ENCODE data around the gene NEK9. TPM values are rescaled to one million over a fixed set of nuclear protein-coding genes. Genes with fewer than 3 reads are reported as not detected.

NEK9 gene
- total and polyA plus RNA-seq, 2 donors (not counting 3 experiments of a cell fraction or from before 2014, with no cell fraction given): 22.1 to 65.1 TPM

DNA sequence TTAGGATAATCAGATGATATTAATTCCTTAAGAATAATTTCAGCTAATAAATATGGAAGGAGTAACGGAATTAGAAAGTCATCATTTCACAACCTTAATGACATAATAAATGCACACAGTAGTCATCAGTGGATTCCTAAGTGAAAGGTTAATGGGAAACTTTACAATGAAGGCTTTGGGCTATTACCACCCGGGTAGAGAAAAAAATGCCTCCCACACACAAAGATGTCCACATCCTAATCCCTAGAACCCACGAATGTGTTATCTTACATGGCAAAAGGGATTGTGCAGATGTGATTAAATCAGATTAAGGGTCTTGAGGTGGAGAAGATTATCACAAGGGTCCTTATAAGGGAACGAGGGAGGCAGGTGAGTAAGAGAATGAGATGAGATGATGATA, 43.9 kb upstream of the NEK9 start:
- TF ChIP-seq, protein P1, sequence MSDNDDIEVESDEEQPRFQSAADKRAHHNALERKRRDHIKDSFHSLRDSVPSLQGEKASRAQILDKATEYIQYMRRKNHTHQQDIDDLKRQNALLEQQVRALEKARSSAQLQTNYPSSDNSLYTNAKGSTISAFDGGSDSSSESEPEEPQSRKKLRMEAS (IDR thresholded peaks at IDR 0.05; ENCODE audit: insufficient read depth, insufficient read length): no peak
- TF ChIP-seq GATA2 (IDR thresholded peaks at IDR 0.05; ENCODE audit: insufficient read depth, insufficient read length, low read depth, low read length) (no peak), FOS (IDR thresholded peaks at IDR 0.05; ENCODE audit: borderline replicate concordance, insufficient read depth, low read length) (no peak), POLR2A (IDR thresholded peaks at IDR 0.05; ENCODE audit: low read depth, low read length) (no peak), EZH2 (IDR thresholded peaks at IDR 0.05; ENCODE audit: borderline replicate concordance, low read depth, low read length, severe bottlenecking) (no peak), POLR2AphosphoS5 (IDR thresholded peaks at IDR 0.05; ENCODE audit: insufficient read depth, low read depth, low read length) (no peak)
- TF ChIP-seq, protein P2, sequence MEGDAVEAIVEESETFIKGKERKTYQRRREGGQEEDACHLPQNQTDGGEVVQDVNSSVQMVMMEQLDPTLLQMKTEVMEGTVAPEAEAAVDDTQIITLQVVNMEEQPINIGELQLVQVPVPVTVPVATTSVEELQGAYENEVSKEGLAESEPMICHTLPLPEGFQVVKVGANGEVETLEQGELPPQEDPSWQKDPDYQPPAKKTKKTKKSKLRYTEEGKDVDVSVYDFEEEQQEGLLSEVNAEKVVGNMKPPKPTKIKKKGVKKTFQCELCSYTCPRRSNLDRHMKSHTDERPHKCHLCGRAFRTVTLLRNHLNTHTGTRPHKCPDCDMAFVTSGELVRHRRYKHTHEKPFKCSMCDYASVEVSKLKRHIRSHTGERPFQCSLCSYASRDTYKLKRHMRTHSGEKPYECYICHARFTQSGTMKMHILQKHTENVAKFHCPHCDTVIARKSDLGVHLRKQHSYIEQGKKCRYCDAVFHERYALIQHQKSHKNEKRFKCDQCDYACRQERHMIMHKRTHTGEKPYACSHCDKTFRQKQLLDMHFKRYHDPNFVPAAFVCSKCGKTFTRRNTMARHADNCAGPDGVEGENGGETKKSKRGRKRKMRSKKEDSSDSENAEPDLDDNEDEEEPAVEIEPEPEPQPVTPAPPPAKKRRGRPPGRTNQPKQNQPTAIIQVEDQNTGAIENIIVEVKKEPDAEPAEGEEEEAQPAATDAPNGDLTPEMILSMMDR (IDR thresholded peaks at IDR 0.05; ENCODE audit: extremely low read depth in 1 of 2, insufficient read depth in 1 of 2, low read depth in 1 of 2, low read length in 2 of 2): no peak
- dilution Hi-C loops (cut with MboI; ENCODE audit: extremely low pct_ligation_motif_present, low sequenced_read_pairs): no loop called here
- CTCF ChIA-PET: no interaction called here
- Histone ChIP-seq H3K4me1 (ENCODE audit: control insufficient read depth, extremely low read depth, insufficient read depth, low read length) (peaks cover 5% of the 10 kb centered on the region), H3K9me3 (replicated peaks; ENCODE audit: control insufficient read depth, insufficient read depth, low read length) (no peaks in the 10 kb centered on the region), H3K9ac (replicated peaks; ENCODE audit: extremely low read depth, insufficient read depth, low read length) (no peak overlapping the region), H3K4me3 (replicated peaks in 1 of 3; ENCODE audit: insufficient read depth in 1 of 3, low read depth in 1 of 3, low read length in 3 of 3) (no peak overlapping the region), H3K27me3 (ENCODE audit: control insufficient read depth in 2 of 2, insufficient read depth in 2 of 2, low read length in 2 of 2) (no peaks in the 10 kb centered on the region), H3K36me3 (ENCODE audit: control insufficient read depth in 2 of 2, extremely low read depth in 1 of 2, insufficient read depth in 2 of 2, low read length in 2 of 2) (no peaks in the 10 kb centered on the region), H3K9me1 (replicated peaks; ENCODE audit: control insufficient read depth, extremely low read depth, insufficient read depth, low read length) (no peaks in the 10 kb centered on the region), H3K4me2 (ENCODE audit: insufficient read depth, low read length) (no peak overlapping the region), H3K79me2 (ENCODE audit: control insufficient read depth, insufficient read depth, low read length) (peaks cover 96% of the 10 kb centered on the region), H3K27ac (ENCODE audit: insufficient read depth, low read depth, low read length) (no peak overlapping the region), H2AFZ (ENCODE audit: low read depth, low read length) (no peak overlapping the region), H4K20me1 (replicated peaks; ENCODE audit: control insufficient read depth, extremely low read depth, insufficient read depth, low read length) (peaks cover 2% of the 10 kb centered on the region)
- intact Hi-C loops (cut with micrococcal nuclease): no loop called here
- no peak for DNase-seq (ENCODE audit: low read depth, low spot score)
- POLR2A ChIA-PET: no interaction called here
- no peak for FAIRE-seq
- BruUV-seq (replicated peaks): no TSS peak
